Measurements from ENCODE around the gene FAM3A.

FAM3A gene

GRCh38 chrX:154531626-154532025, 15.6 kb upstream of the FAM3A start:
- Histone ChIP-seq H3K27me3 (ENCODE audit: low read depth, low read length) (no peaks in the 10 kb centered on the region), H3K4me1 (ENCODE audit: control insufficient read depth in 1 of 2, insufficient read depth in 2 of 2, low read length in 2 of 2) (peaks cover 0 to 9% of the 10 kb centered on the region in 2 donors), H3K9me3 (ENCODE audit: control insufficient read depth in 1 of 2, low read length in 2 of 2) (no peaks in the 10 kb centered on the region), H3K36me3 (ENCODE audit: control insufficient read depth in 1 of 2, insufficient read depth in 2 of 2, low read length in 2 of 2) (peaks cover 0 to 19% of the 10 kb centered on the region in 2 donors), H3K4me3 (ENCODE audit: low read depth in 1 of 2, low read length in 2 of 2) (no peak overlapping the region), H3K27ac (ENCODE audit: low read length) (no peak overlapping the region)

- no peaks in the 10 kb centered on the region for H3K27me3 ChIP-seq (ENCODE audit: low read depth, low read length)
- H3K9me3 ChIP-seq (ENCODE audit: control insufficient read depth in 1 of 2, low read length in 2 of 2) = no peaks in the 10 kb centered on the region
- peaks cover 0 to 9% of the 10 kb centered on the region in 2 donors for H3K4me1 ChIP-seq (ENCODE audit: control insufficient read depth in 1 of 2, insufficient read depth in 2 of 2, low read length in 2 of 2)
- no peak overlapping the region for H3K4me3 ChIP-seq (ENCODE audit: low read depth in 1 of 2, low read length in 2 of 2)
- H3K27ac ChIP-seq (ENCODE audit: low read length) = no peak overlapping the region
- peaks cover 0 to 13% of the 10 kb centered on the region in 2 donors for H3K36me3 ChIP-seq (ENCODE audit: control insufficient read depth in 1 of 2, insufficient read depth in 2 of 2, low read length in 2 of 2)
Measured at GRCh38 chrX:154530286-154530685, 14.3 kb upstream of the FAM3A start.

- H3K4me1 ChIP-seq (ENCODE audit: control insufficient read depth in 1 of 2, insufficient read depth in 2 of 2, low read length in 2 of 2) = peaks cover 0 to 4% of the 10 kb centered on the region in 2 donors
- H3K9me3 ChIP-seq (ENCODE audit: control insufficient read depth in 1 of 2, low read length in 2 of 2) = no peaks in the 10 kb centered on the region
- no peak overlapping the region for H3K4me3 ChIP-seq (ENCODE audit: low read depth in 1 of 2, low read length in 2 of 2)
- H3K27me3 ChIP-seq (ENCODE audit: low read depth, low read length) = no peaks in the 10 kb centered on the region
- H3K27ac ChIP-seq (ENCODE audit: low read length) = no peak overlapping the region
- H3K36me3 ChIP-seq (ENCODE audit: control insufficient read depth in 1 of 2, insufficient read depth in 2 of 2, low read length in 2 of 2) = peaks cover 0 to 9% of the 10 kb centered on the region in 2 donors
Measured at GRCh38 chrX:154529206-154529612, 13.2 kb upstream of the FAM3A start.

GRCh38 chrX:154526901-154527675, 11.1 kb upstream of the FAM3A start:
- H3K4me1 ChIP-seq (ENCODE audit: control insufficient read depth in 1 of 2, insufficient read depth in 2 of 2, low read length in 2 of 2) = peaks cover 0 to 4% of the 10 kb centered on the region in 2 donors
- H3K27ac ChIP-seq (ENCODE audit: low read length) = peak overlapping the region; percentile 56
- peak overlapping the region in 1 of 2 donors; percentile 64 for H3K4me3 ChIP-seq (ENCODE audit: low read depth in 1 of 2, low read length in 2 of 2)

GRCh38 chrX:154525606-154526490, 9.8 kb upstream of the FAM3A start:
- Histone ChIP-seq H3K27me3 (ENCODE audit: low read depth, low read length) (no peaks in the 10 kb centered on the region), H3K27ac (ENCODE audit: low read length) (no peak overlapping the region), H3K4me3 (ENCODE audit: low read depth in 1 of 2, low read length in 2 of 2) (no peak overlapping the region), H3K36me3 (ENCODE audit: control insufficient read depth in 1 of 2, insufficient read depth in 2 of 2, low read length in 2 of 2) (no peaks in the 10 kb centered on the region), H3K9me3 (ENCODE audit: control insufficient read depth in 1 of 2, low read length in 2 of 2) (no peaks in the 10 kb centered on the region), H3K4me1 (ENCODE audit: control insufficient read depth in 1 of 2, insufficient read depth in 2 of 2, low read length in 2 of 2) (peaks cover 0 to 4% of the 10 kb centered on the region in 2 donors)

More at GRCh38 chrX:154526901-154527675, 11.1 kb upstream of the FAM3A start:
- Histone ChIP-seq H3K9me3 (ENCODE audit: control insufficient read depth in 1 of 2, low read length in 2 of 2) (no peaks in the 10 kb centered on the region), H3K27me3 (ENCODE audit: low read depth, low read length) (no peaks in the 10 kb centered on the region), H3K36me3 (ENCODE audit: control insufficient read depth in 1 of 2, insufficient read depth in 2 of 2, low read length in 2 of 2) (peaks cover 0 to 1% of the 10 kb centered on the region in 2 donors)

GRCh38 chrX:154519389-154519788, 3.4 kb upstream of the FAM3A start:
- no peaks in the 10 kb centered on the region for H3K27me3 ChIP-seq (ENCODE audit: low read depth, low read length)
- no peak overlapping the region for H3K4me3 ChIP-seq (ENCODE audit: low read depth in 1 of 2, low read length in 2 of 2)
- H3K27ac ChIP-seq (ENCODE audit: low read length) = no peak overlapping the region
- H3K9me3 ChIP-seq (ENCODE audit: control insufficient read depth in 1 of 2, low read length in 2 of 2) = no peaks in the 10 kb centered on the region
- H3K36me3 ChIP-seq (ENCODE audit: control insufficient read depth in 1 of 2, insufficient read depth in 2 of 2, low read length in 2 of 2) = no peaks in the 10 kb centered on the region
- peaks cover 0 to 5% of the 10 kb centered on the region in 2 donors for H3K4me1 ChIP-seq (ENCODE audit: control insufficient read depth in 1 of 2, insufficient read depth in 2 of 2, low read length in 2 of 2)

- peak overlapping the region; percentile 85 for H3K27ac ChIP-seq (ENCODE audit: low read length)
- peaks cover 0 to 5% of the 10 kb centered on the region in 2 donors for H3K4me1 ChIP-seq (ENCODE audit: control insufficient read depth in 1 of 2, insufficient read depth in 2 of 2, low read length in 2 of 2)
- H3K9me3 ChIP-seq (ENCODE audit: control insufficient read depth in 1 of 2, low read length in 2 of 2) = no peaks in the 10 kb centered on the region
- H3K4me3 ChIP-seq (ENCODE audit: low read depth in 1 of 2, low read length in 2 of 2) = peak overlapping the region; percentile 51 to 56
- H3K27me3 ChIP-seq (ENCODE audit: low read depth, low read length) = no peaks in the 10 kb centered on the region
- H3K36me3 ChIP-seq (ENCODE audit: control insufficient read depth in 1 of 2, insufficient read depth in 2 of 2, low read length in 2 of 2) = peaks cover 0 to 7% of the 10 kb centered on the region in 2 donors
Measured at GRCh38 chrX:154517101-154517781, 1.2 kb upstream of the FAM3A start.

- peak overlapping the region; percentile 85 for H3K27ac ChIP-seq (ENCODE audit: low read length)
Measured at GRCh38 chrX:154516656-154517100, 646 bp upstream of the FAM3A start.

GRCh38 chrX:154515090-154515965, 704 bp downstream of the FAM3A start:
- Histone ChIP-seq H3K4me1 (ENCODE audit: control insufficient read depth in 1 of 2, insufficient read depth in 2 of 2, low read length in 2 of 2) (peaks cover 0 to 5% of the 10 kb centered on the region in 2 donors), H3K27me3 (ENCODE audit: low read depth, low read length) (no peaks in the 10 kb centered on the region), H3K27ac (ENCODE audit: low read length) (peak overlapping the region; percentile 84), H3K36me3 (ENCODE audit: control insufficient read depth in 1 of 2, insufficient read depth in 2 of 2, low read length in 2 of 2) (peaks cover 0 to 7% of the 10 kb centered on the region in 2 donors), H3K9me3 (ENCODE audit: control insufficient read depth in 1 of 2, low read length in 2 of 2) (no peaks in the 10 kb centered on the region), H3K4me3 (ENCODE audit: low read depth in 1 of 2, low read length in 2 of 2) (peak overlapping the region; percentile 60 to 65)

More at GRCh38 chrX:154516656-154517100, 646 bp upstream of the FAM3A start:
- Histone ChIP-seq H3K4me3 (ENCODE audit: low read depth in 1 of 2, low read length in 2 of 2) (peak overlapping the region; percentile 51 to 56), H3K4me1 (ENCODE audit: control insufficient read depth in 1 of 2, insufficient read depth in 2 of 2, low read length in 2 of 2) (peaks cover 0 to 5% of the 10 kb centered on the region in 2 donors), H3K36me3 (ENCODE audit: control insufficient read depth in 1 of 2, insufficient read depth in 2 of 2, low read length in 2 of 2) (peaks cover 0 to 7% of the 10 kb centered on the region in 2 donors), H3K9me3 (ENCODE audit: control insufficient read depth in 1 of 2, low read length in 2 of 2) (no peaks in the 10 kb centered on the region), H3K27me3 (ENCODE audit: low read depth, low read length) (no peaks in the 10 kb centered on the region)

GRCh38 chrX:154513716-154514115, 2.3 kb downstream of the FAM3A start:
- Histone ChIP-seq H3K27me3 (ENCODE audit: low read depth, low read length) (no peaks in the 10 kb centered on the region), H3K4me3 (ENCODE audit: low read depth in 1 of 2, low read length in 2 of 2) (no peak overlapping the region), H3K27ac (ENCODE audit: low read length) (no peak overlapping the region), H3K36me3 (ENCODE audit: control insufficient read depth in 1 of 2, insufficient read depth in 2 of 2, low read length in 2 of 2) (peaks cover 0 to 16% of the 10 kb centered on the region in 2 donors), H3K4me1 (ENCODE audit: control insufficient read depth in 1 of 2, insufficient read depth in 2 of 2, low read length in 2 of 2) (peaks cover 0 to 5% of the 10 kb centered on the region in 2 donors), H3K9me3 (ENCODE audit: control insufficient read depth in 1 of 2, low read length in 2 of 2) (no peaks in the 10 kb centered on the region)
